Spleen (tissue), 11 donors: ENCODE results near the gene RPRD1A. TPM values are rescaled to one million over a fixed set of nuclear protein-coding genes. Genes with fewer than 3 reads are reported as not detected.

Experiments
- DNase-seq: peaks from one replicate; pipeline ENCODE4 v3.0.0-alpha.2; 2020
- H3K27ac ChIP-seq, 8 donors: fragments of 200-600 bp; sonication (generic) in 7 of 8; 1 replicate in 4 of 8; 2 replicates in 4 of 8; pipeline versions ENCODE4 v1.5.0 to v1.8.0; 2016 to 2021; ENCODE audit warnings: inconsistent platforms in 4 of 8, mild to moderate bottlenecking in 4 of 8, moderate library complexity in 1 of 8
- H3K27me3 ChIP-seq, 7 donors: fragments of 200-600 bp; sonication (generic) in 6 of 7; replicated peaks in 1 of 7; 1 replicate in 4 of 7; 2 replicates in 3 of 7; pipeline versions ENCODE4 v1.5.0 to v1.8.0; 2016 to 2021; ENCODE audit warnings: inconsistent platforms in 3 of 7, mild to moderate bottlenecking in 1 of 7
- H3K36me3 ChIP-seq, 6 donors: fragments of 200-600 bp; sonication (generic) in 5 of 6; 1 replicate in 4 of 6; 2 replicates in 2 of 6; pipeline versions ENCODE4 v1.5.0 to v1.8.0; 2016 to 2021; ENCODE audit warnings: inconsistent platforms in 2 of 6
- H3K4me1 ChIP-seq, 6 donors: fragments of 200-600 bp; sonication (generic) in 5 of 6; 1 replicate in 3 of 6; 2 replicates in 3 of 6; pipeline versions ENCODE4 v1.5.0 to v1.8.0; 2016 to 2021; ENCODE audit warnings: inconsistent platforms in 3 of 6
- H3K4me3 ChIP-seq, 8 donors: fragments of 200-600 bp; sonication (generic) in 7 of 8; 1 replicate in 4 of 8; 2 replicates in 4 of 8; pipeline versions ENCODE4 v1.5.0 to v1.8.0; 2016 to 2021; ENCODE audit warnings: inconsistent platforms in 4 of 8, mild to moderate bottlenecking in 4 of 8, moderate library complexity in 2 of 8
- H3K9me3 ChIP-seq, 8 donors: fragments of 200-600 bp; sonication (generic) in 7 of 8; 1 replicate in 4 of 8; 2 replicates in 4 of 8; pipeline versions ENCODE4 v1.5.0 to v1.8.0; 2016 to 2021; ENCODE audit warnings: inconsistent platforms in 4 of 8
- POLR2A ChIP-seq, 3 donors: fragments of 450-650 bp; IDR thresholded peaks; one replicate each; pipeline ENCODE4 v1.5.1; 2017; ENCODE audit warnings: antibody characterized with exemption in 3 of 3, mild to moderate bottlenecking in 1 of 3
- POLR2AphosphoS5 ChIP-seq, 3 donors: sonication (generic); formaldehyde crosslinking; IDR thresholded peaks; one replicate each; pipeline ENCODE4 v1.5.1; 2017; ENCODE audit warnings: antibody characterized with exemption in 3 of 3
- WGBS, 5 donors: extraction: QIAGEN DNeasy Blood & Tissue Kit in 3 of 5; methylation state at CpG; one replicate each; pipeline versions ENCODE4 v1.1.5 to v1.1.7; 2013 to 2018; 5-methylcytosine and 5-hydroxymethylcytosine counted together
- intact Hi-C: fragments of 100-400 bp; cut with DNase I; formaldehyde crosslinking; loops from one replicate; pipeline ENCODE4 v1.15.0; 2023; ENCODE audit warnings: low total_unique reads
- polyA plus RNA-seq, 3 donors: library from polyadenylated mRNA; stranded (reverse); fragments of 200-250 nt; gene quantifications; one replicate each; pipeline ENCODE4 v1.2.1, GENCODE V29; 2013
- total RNA-seq, 7 donors: library from RNA; depleted of rRNA in 3 of 7; stranded (reverse); fragments of >200 nt in 3 of 7; fragmentation: NEBNext Ultra II Directional in 4 of 7; extraction: Animal tissue kit (Norgen Biotek cat#: 25700) in 4 of 7; gene quantifications; one replicate each; pipeline versions ENCODE4 v1.1.0 to v1.2.1, GENCODE V29; 2016 to 2021
- TF ChIP-seq, protein P1 (sequence below), 11 experiments: fragments of 200-600 bp in 7 of 11; fragments of 450-650 bp in 4 of 11; sonication (generic) in 4 of 11; IDR thresholded peaks in 8 of 11; conservative IDR thresholded peaks in 3 of 11; 1 replicate in 7 of 11; 2 replicates in 4 of 11; pipeline versions ENCODE4 v1.4.0 to v1.8.0; 2016 to 2021; ENCODE audit warnings: antibody characterized with exemption in 11 of 11, inconsistent platforms in 4 of 11, mild to moderate bottlenecking in 1 of 11
- donor health status: healthy with polysubstance abuse.
- donor health status: DM: no; HTN: no; CAD: no; lungs with moderate emphysema.
- donor health status: DM: no; HTN: no; CAD: no.
- donor health status: Bipolar disorder and iron deficiency.
- donor health status: healthy.
- donor health status: DM: no; HTN: no; CAD: no.
- donor health status: DM: yes; HTN: yes; CAD: no.

RPRD1A gene
- total and polyA plus RNA-seq, 10 donors: 15.8 to 69.3 (median 47.1) TPM

DNA sequence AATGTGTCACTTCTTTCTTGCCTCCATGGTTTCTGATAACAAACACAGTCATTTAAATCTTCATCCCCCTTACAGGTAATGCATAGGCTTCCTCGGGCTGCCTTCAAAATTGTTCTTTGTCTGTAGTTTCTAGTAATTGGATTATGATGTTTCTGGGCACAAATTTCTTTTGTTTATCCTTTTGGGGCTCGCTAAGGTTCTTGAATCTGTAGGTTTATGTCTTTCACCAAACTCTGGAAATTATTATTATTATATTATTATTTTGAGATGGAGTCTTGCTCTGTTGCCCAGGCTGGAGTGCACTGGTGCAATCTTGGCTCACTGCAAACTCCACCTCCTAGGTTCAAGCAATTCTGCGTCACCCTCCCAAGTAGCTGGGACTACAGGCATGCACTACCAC, 111.1 kb downstream of the RPRD1A start:
- Histone ChIP-seq H3K9me3 (peaks cover 0 to 15% (median 7%) of the 10 kb centered on the region in 8 donors), H3K4me1 (no peaks in the 10 kb centered on the region), H3K4me3 (no peak overlapping the region), H3K27ac (no peak overlapping the region), H3K36me3 (no peaks in the 10 kb centered on the region), H3K27me3 (peaks cover 0 to 22% (median 0%) of the 10 kb centered on the region in 7 donors)
- intact Hi-C loops: no loop called here
- no peak for DNase-seq
- TF ChIP-seq, protein P1, sequence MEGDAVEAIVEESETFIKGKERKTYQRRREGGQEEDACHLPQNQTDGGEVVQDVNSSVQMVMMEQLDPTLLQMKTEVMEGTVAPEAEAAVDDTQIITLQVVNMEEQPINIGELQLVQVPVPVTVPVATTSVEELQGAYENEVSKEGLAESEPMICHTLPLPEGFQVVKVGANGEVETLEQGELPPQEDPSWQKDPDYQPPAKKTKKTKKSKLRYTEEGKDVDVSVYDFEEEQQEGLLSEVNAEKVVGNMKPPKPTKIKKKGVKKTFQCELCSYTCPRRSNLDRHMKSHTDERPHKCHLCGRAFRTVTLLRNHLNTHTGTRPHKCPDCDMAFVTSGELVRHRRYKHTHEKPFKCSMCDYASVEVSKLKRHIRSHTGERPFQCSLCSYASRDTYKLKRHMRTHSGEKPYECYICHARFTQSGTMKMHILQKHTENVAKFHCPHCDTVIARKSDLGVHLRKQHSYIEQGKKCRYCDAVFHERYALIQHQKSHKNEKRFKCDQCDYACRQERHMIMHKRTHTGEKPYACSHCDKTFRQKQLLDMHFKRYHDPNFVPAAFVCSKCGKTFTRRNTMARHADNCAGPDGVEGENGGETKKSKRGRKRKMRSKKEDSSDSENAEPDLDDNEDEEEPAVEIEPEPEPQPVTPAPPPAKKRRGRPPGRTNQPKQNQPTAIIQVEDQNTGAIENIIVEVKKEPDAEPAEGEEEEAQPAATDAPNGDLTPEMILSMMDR (IDR thresholded peaks at IDR 0.05 in 8 of 11, conservative IDR thresholded peaks at IDR 0.05 in 3 of 11): no peak
- TF ChIP-seq POLR2A (IDR thresholded peaks at IDR 0.05): no peak
- 83 to 94% (median 87%) methylated on average over 3 of the region's 3 CpGs for WGBS, 5 donors

DNA sequence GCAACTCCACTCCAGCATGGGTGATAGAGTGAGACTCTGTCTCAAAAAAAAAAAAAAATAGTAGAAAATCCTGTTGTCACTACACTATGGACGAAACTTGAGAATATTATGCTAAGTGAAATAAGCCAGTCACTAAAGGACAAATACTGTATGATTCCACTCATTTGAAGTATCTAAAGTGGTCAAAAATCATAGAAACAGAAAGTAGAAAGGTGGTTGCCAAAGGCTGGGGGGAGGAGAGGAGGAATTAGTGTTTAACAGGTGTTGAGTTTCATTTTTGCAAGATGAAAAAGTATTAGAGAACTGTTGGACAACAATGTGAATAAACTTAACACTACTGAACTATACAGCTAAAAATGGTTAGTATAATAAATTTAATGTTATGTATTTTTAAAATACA, 113.7 kb downstream of the RPRD1A start:
- H3K4me3 ChIP-seq: no peak overlapping the region
- H3K4me1 ChIP-seq: peaks cover 0 to 11% (median 9%) of the 10 kb centered on the region in 6 donors
- H3K27ac ChIP-seq: no peak overlapping the region
- TF ChIP-seq POLR2A (IDR thresholded peaks at IDR 0.05) (no peak), POLR2AphosphoS5 (IDR thresholded peaks at IDR 0.05) (no peak)
- TF ChIP-seq, protein P1 (IDR thresholded peaks at IDR 0.05 in 8 of 11, conservative IDR thresholded peaks at IDR 0.05 in 3 of 11): no peak
- peaks cover 0 to 7% (median 0%) of the 10 kb centered on the region in 8 donors for H3K9me3 ChIP-seq
- intact Hi-C loops: loop anchor here (5.0 kb wide), 1 partner anchor 566 kb away; no protein-coding TSS in a partner anchor
- no peaks in the 10 kb centered on the region for H3K36me3 ChIP-seq
- H3K27me3 ChIP-seq: peaks cover 0 to 30% (median 7%) of the 10 kb centered on the region in 7 donors
- no peak for DNase-seq
- WGBS, 5 donors: 78 to 85% (median 79%) methylated on average over 1 of the region's 1 CpG

DNA sequence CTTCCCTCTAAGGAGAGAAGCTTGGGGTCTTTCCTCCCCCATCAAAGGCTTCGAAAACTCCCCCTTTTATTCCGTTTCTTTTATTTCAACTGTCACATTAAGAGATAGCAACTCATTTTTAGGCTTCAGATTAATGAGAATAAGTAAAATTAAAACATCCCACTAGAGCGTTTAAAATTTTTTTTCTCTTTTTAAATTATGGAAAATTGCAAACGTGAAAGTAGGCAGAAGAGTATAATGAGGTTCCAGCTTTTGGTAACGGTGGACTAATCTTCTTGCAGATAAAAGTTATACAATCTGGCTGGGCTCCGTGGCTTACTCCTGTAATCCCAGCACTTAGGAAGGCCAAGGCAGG, 116.8 kb downstream of the RPRD1A start:
- Histone ChIP-seq H3K27me3 (peaks cover 0 to 15% (median 7%) of the 10 kb centered on the region in 7 donors), H3K36me3 (no peaks in the 10 kb centered on the region), H3K4me3 (peak overlapping the region in 6 of 8 donors; percentile 39 to 74 (median 50)), H3K9me3 (peaks cover 0 to 7% (median 0%) of the 10 kb centered on the region in 8 donors), H3K4me1 (peaks cover 0 to 11% (median 9%) of the 10 kb centered on the region in 6 donors), H3K27ac (no peak overlapping the region)
- intact Hi-C loops: loop anchor here (5.0 kb wide), 1 partner anchor 563 kb away; no protein-coding TSS in a partner anchor
- 14 to 20% (median 17%) methylated on average over 6 of the region's 6 CpGs for whole genome bisulfite sequencing, 5 donors
- DNase-seq: no peak
- TF ChIP-seq POLR2A (IDR thresholded peaks at IDR 0.05): no peak
- TF ChIP-seq, protein P1 (IDR thresholded peaks at IDR 0.05 in 8 of 11, conservative IDR thresholded peaks at IDR 0.05 in 3 of 11): peak in 5 of 11 experiments; percentile 4 to 53 (median 28)
- no peak for TF ChIP-seq POLR2AphosphoS5 (IDR thresholded peaks at IDR 0.05)

DNA sequence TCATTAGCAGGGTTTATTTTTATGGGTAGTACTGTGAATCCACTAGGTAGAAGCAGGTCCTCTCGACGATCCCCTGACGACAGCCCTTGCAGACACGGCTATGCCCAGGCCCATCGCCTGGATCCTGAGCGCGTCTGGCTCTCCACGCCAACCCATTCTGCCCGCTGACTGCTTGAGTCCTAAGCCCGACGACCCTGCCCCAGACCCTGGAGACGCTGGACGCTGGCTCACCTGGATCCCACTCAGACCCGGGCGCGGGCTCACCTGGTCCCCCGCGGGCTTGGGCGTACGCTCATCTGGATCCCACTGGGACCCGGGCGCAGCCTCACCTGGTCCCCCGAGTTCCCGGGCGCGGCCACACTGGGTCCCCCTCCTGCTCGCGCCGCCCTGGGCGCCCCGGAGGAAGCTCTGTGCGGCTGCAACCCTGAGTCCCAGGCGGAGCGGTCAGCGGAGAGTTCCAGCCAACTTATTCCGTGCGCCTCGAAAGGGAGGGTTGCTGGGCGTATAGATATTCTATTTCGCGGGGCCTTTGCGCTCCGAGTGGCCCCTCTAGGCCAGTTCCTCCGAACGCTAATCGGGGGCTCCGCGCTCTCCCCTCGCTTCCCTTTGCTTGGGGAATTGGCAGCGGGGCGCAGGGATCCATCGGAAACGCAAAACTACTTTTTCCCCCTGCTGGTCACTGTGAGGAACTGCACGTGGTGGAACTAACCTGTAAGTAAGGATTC, 117.3 kb downstream of the RPRD1A start:
- TF ChIP-seq POLR2A (IDR thresholded peaks at IDR 0.05) (no peak), POLR2AphosphoS5 (IDR thresholded peaks at IDR 0.05) (no peak)
- TF ChIP-seq, protein P1 (IDR thresholded peaks at IDR 0.05 in 8 of 11, conservative IDR thresholded peaks at IDR 0.05 in 3 of 11): peak; percentile 68 to 94 (median 88)
- Histone ChIP-seq H3K36me3 (no peaks in the 10 kb centered on the region), H3K4me1 (peaks cover 0 to 11% (median 9%) of the 10 kb centered on the region in 6 donors), H3K4me3 (peak overlapping the region; percentile 13 to 74 (median 44)), H3K27me3 (peaks cover 0 to 15% (median 7%) of the 10 kb centered on the region in 7 donors), H3K9me3 (peaks cover 0 to 7% (median 0%) of the 10 kb centered on the region in 8 donors), H3K27ac (no peak overlapping the region)
- DNase-seq: peak; percentile 86
- intact Hi-C loops: loop anchor here (5.0 kb wide), 2 partner anchors 193 to 563 kb away; no protein-coding TSS in a partner anchor
- 7 to 9% (median 8%) methylated on average over 35 to 54 of the region's 54 CpGs for WGBS, 5 donors
